Neural cell (in vitro differentiated cells): Measurements from ENCODE around the gene FTSJ3.

Experiments
- EP300 ChIP-seq: fragments of 450-650 bp; conservative IDR thresholded peaks from 2 replicates; pipeline ENCODE4 v1.6.1; 2014; ENCODE audit warnings: antibody characterized with exemption, mild to moderate bottlenecking, moderate library complexity; ENCODE audit not compliant: poor library complexity, severe bottlenecking
- EZH2 ChIP-seq: fragments of 200-600, 300-800 bp; shearing (Covaris generic), sonication (generic); IDR thresholded peaks from 2 replicates; pipeline ENCODE4 v1.6.1; 2014; ENCODE audit warnings: antibody characterized with exemption, low read length, borderline replicate concordance, mild to moderate bottlenecking; ENCODE audit not compliant: insufficient read depth, poor library complexity, severe bottlenecking
- TF ChIP-seq, protein P1 (sequence below): fragments of 450-650 bp; IDR thresholded peaks from 2 replicates; pipeline ENCODE4 v1.5.1; 2014; ENCODE audit warnings: antibody characterized with exemption, mild to moderate bottlenecking, moderate library complexity; ENCODE audit not compliant: poor library complexity, severe bottlenecking

DNA sequence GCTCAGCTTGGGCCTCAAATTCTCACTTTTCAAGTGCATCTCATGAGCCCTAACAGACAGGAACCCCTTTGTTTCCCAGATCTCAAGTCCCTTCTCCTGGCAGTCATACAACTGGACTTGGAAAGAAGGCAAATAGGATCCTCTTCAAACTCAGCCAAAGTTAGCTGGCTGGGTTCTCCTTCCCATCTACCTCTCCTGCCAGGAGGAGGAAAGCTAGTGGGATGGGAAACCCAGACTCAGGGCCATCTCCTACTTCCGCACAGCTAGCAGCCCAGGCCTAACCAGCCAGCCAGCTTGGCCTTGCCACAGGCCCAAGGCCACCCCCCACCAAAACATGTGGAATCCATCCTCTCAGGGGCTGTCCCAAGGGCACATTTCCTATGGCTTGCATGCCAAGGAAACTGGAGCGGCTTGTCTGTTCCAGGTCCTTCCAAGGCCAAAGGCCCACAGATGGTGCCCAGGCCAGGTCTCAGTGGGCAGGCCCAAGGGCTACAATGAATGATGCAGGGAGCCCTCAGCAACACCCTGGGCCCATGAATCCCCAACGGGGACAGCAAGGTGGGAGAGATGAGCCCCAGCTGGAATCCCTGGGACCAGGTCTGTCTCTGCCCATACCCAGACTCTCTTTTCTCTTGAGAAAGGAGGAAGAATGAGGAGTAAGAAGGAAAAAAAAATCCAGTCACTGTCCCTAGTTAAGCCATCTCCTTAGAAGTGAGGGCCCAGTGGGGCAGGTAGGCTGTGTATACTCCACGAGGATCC is 13.3 kb upstream of the FTSJ3 start:
- TF ChIP-seq, protein P1, sequence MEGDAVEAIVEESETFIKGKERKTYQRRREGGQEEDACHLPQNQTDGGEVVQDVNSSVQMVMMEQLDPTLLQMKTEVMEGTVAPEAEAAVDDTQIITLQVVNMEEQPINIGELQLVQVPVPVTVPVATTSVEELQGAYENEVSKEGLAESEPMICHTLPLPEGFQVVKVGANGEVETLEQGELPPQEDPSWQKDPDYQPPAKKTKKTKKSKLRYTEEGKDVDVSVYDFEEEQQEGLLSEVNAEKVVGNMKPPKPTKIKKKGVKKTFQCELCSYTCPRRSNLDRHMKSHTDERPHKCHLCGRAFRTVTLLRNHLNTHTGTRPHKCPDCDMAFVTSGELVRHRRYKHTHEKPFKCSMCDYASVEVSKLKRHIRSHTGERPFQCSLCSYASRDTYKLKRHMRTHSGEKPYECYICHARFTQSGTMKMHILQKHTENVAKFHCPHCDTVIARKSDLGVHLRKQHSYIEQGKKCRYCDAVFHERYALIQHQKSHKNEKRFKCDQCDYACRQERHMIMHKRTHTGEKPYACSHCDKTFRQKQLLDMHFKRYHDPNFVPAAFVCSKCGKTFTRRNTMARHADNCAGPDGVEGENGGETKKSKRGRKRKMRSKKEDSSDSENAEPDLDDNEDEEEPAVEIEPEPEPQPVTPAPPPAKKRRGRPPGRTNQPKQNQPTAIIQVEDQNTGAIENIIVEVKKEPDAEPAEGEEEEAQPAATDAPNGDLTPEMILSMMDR = no peak
- no peak for TF ChIP-seq EZH2
- no peak for TF ChIP-seq EP300
